Measurements from ENCODE around the gene CAMLG. TPM values are rescaled to one million over a fixed set of nuclear protein-coding genes. Genes with fewer than 3 reads are reported as not detected.

Gene CAMLG
- polyA plus RNA-seq, 1 of the 3 experiments (the other 2 are of a cell fraction), result 16.9 TPM

- Histone ChIP-seq H3K9me2 (no peaks in the 10 kb centered on the region), H3K79me2 (ENCODE audit: insufficient read depth) (peaks cover 3% of the 10 kb centered on the region), H3F3A (replicated peaks; ENCODE audit: insufficient read depth) (peaks cover 4% of the 10 kb centered on the region), H3K4me2 (no peak overlapping the region), H2AFZ (ENCODE audit: low read depth) (no peak overlapping the region), H3K4me1 (ENCODE audit: control insufficient read depth in 1 of 2, insufficient read depth in 2 of 2, low read depth in 1 of 2, low read length in 1 of 2) (no peaks in the 10 kb centered on the region), H4K20me1 (ENCODE audit: insufficient read depth) (no peaks in the 10 kb centered on the region), H3K27ac (ENCODE audit: low read depth in 2 of 2, low read length in 1 of 2) (no peak overlapping the region), H3K27me3 (ENCODE audit: insufficient read depth) (no peaks in the 10 kb centered on the region), H3K9ac (no peak overlapping the region), H3K4me3 (ENCODE audit: low read depth in 2 of 2, low read length in 1 of 2) (no peak overlapping the region), H3K36me3 (replicated peaks in 1 of 2; ENCODE audit: control insufficient read depth in 1 of 2, insufficient read depth in 2 of 2, low read length in 1 of 2) (peaks cover 36 to 82% of the 10 kb centered on the region in 2 experiments), H3K9me3 (no peaks in the 10 kb centered on the region)
- no peak for TF ChIP-seq FOXJ3 (CRISPR knock-in tag; IDR thresholded peaks at IDR 0.05)
- TF ChIP-seq GABPA (IDR thresholded peaks at IDR 0.05; ENCODE audit: low read depth), result no peak
- DNase-seq, result no peak
- ChIA-PET CTCF (interaction anchor here (1.1 to 1.2 kb wide), 2 partner anchors 15 to 34 kb away, joined by 3 read pairs; no protein-coding TSS in a partner anchor), POLR2A (no interaction called here)
- 98% methylated on average over 2 of the region's 2 CpGs for WGBS (ENCODE audit: low lambda C conversion rate)
Measured at GRCh38 chr5:134777366-134777765, 39.0 kb downstream of the CAMLG start.

GRCh38 chr5:134784241-134784920 is 46.0 kb downstream of the CAMLG start:
- no peak for DNase-seq
- TF ChIP-seq CTCF (IDR thresholded peaks at IDR 0.05) (peak; percentile 45), REST (IDR thresholded peaks at IDR 0.05; ENCODE audit: low read depth, low read length) (no peak), CHD2 (IDR thresholded peaks at IDR 0.05; ENCODE audit: low read length, partially characterized antibody) (no peak)
- H3K27ac ChIP-seq (ENCODE audit: low read depth in 2 of 2, low read length in 1 of 2), result peak overlapping the region in 1 of 2 experiments; percentile 17; a peak in 2 of 4 replicates
- H3K9me2 ChIP-seq, result no peaks in the 10 kb centered on the region
- peaks cover 18% of the 10 kb centered on the region for H3F3A ChIP-seq (replicated peaks; ENCODE audit: insufficient read depth)
- H2AFZ ChIP-seq (ENCODE audit: low read depth), result no peak overlapping the region
- ChIA-PET CTCF (interaction anchor here (1.0 kb wide), 1 partner anchor 36 kb away, joined by 3 read pairs; no protein-coding TSS in a partner anchor), POLR2A (no interaction called here)
- no peak overlapping the region for H3K4me3 ChIP-seq (ENCODE audit: low read depth in 2 of 2, low read length in 1 of 2)
- H3K4me2 ChIP-seq, result no peak overlapping the region
- H3K4me1 ChIP-seq (ENCODE audit: control insufficient read depth in 1 of 2, insufficient read depth in 2 of 2, low read depth in 1 of 2, low read length in 1 of 2), result no peaks in the 10 kb centered on the region
- peaks cover 59 to 61% of the 10 kb centered on the region in 2 experiments for H3K36me3 ChIP-seq (replicated peaks in 1 of 2; ENCODE audit: control insufficient read depth in 1 of 2, insufficient read depth in 2 of 2, low read length in 1 of 2)
- H3K79me2 ChIP-seq (ENCODE audit: insufficient read depth), result peaks cover 10% of the 10 kb centered on the region; the same call in 1 of the 2 replicates
- no peaks in the 10 kb centered on the region for H3K27me3 ChIP-seq (ENCODE audit: insufficient read depth)
- WGBS (ENCODE audit: low lambda C conversion rate), result 79% methylated on average over 4 of the region's 4 CpGs
- H4K20me1 ChIP-seq (ENCODE audit: insufficient read depth), result no peaks in the 10 kb centered on the region
- H3K9me3 ChIP-seq, result no peaks in the 10 kb centered on the region
- H3K9ac ChIP-seq, result no peak overlapping the region
